MCF 10A (cell line): ENCODE measurements around the gene C9orf72. TPM values are rescaled to one million over a fixed set of nuclear protein-coding genes. Genes with fewer than 3 reads are reported as not detected.

Source experiments
- BruUV-seq: library from RNA; stranded (reverse); fragments of 400-500 nt; replicated peaks from 2 replicates; lab custom pipeline; 2021; lab: Mats Ljungman, UMichigan
- CTCF ChIA-PET: fragments of 300-600 bp; sonication (Branson Sonifier 250); formaldehyde crosslinking; extraction: SDS; loops from one replicate; lab custom pipeline; 2021; ENCODE audit warnings: antibody characterized with exemption, inconsistent platforms; lab: Yijun Ruan, JAX
- POLR2A ChIA-PET: fragments of 300-600, 350-650 bp; sonication (Branson Sonifier 250); formaldehyde crosslinking; extraction: SDS; loops from one replicate; lab custom pipeline; 2020; ENCODE audit warnings: antibody characterized with exemption, inconsistent platforms; lab: Yijun Ruan, JAX
- DNase-seq: peaks from one replicate; pipeline ENCODE4 v3.0.0-alpha.2; 2018; ENCODE audit not compliant: unreplicated experiment
- H3K27ac Mint-ChIP-seq: one replicate; pipeline ENCODE4 v1.8.0; 2022; ENCODE audit warnings: mild to moderate bottlenecking, low read depth, mixed read lengths; ENCODE audit not compliant: unreplicated experiment
- H3K27me3 Mint-ChIP-seq: one replicate; pipeline ENCODE4 v1.8.0; 2022; ENCODE audit warnings: mixed read lengths; ENCODE audit not compliant: insufficient read depth, unreplicated experiment
- H3K36me3 Mint-ChIP-seq: one replicate; pipeline ENCODE4 v1.8.0; 2022; ENCODE audit warnings: mild to moderate bottlenecking, moderate library complexity, mixed read lengths; ENCODE audit not compliant: insufficient read depth, unreplicated experiment
- H3K4me1 Mint-ChIP-seq: one replicate; pipeline ENCODE4 v1.8.0; 2022; ENCODE audit warnings: mixed read lengths; ENCODE audit not compliant: insufficient read depth, unreplicated experiment
- H3K4me3 Mint-ChIP-seq: one replicate; pipeline ENCODE4 v1.8.0; 2022; ENCODE audit warnings: mild to moderate bottlenecking, moderate library complexity, mixed read lengths; ENCODE audit not compliant: unreplicated experiment
- H3K9me3 Mint-ChIP-seq: one replicate; pipeline ENCODE4 v1.8.0; 2022; ENCODE audit warnings: mixed read lengths; ENCODE audit not compliant: unreplicated experiment
- intact Hi-C: fragments of 100-400 bp; cut with micrococcal nuclease; formaldehyde crosslinking; loops from 2 replicates; pipeline ENCODE4 v1.14.1; 2022
- total RNA-seq: library from RNA; stranded (reverse); gene quantifications from 2 replicates; pipeline ENCODE4 v1.2.3, GENCODE V29; 2022
- TF ChIP-seq, protein P1 (sequence below): fragments of 200-600 bp; IDR thresholded peaks from one replicate; pipeline ENCODE4 v1.8.0; 2022; ENCODE audit warnings: antibody characterized with exemption, mild to moderate bottlenecking; ENCODE audit not compliant: unreplicated experiment

The C9orf72 gene
- total RNA-seq, 1 experiment from 2014 or later = 10.0 TPM

DNA sequence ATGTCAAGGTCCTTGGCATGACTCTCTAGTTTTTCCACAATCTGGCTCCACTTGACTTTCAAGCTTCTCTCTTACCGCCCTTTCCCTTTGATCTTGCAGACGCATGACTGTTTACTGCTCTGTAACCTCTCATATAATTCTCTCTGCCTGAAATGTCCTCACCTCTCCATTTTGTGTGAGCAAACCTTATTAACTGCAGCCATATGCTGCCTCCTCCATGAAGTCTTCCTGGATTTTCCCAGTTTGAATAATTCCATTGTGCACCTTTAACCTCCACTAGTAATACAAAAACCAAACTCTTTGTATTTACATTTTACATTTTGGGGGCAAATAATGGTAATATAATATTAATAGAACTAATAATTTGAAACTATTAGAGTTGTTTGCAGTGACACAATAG lies 9.5 kb upstream of the C9orf72 start:
- peaks cover 7% of the 10 kb centered on the region for H3K9me3 Mint-ChIP-seq
- no TSS peak for BruUV-seq
- ChIA-PET POLR2A (interaction anchor here (1.2 kb wide), 1 partner anchor 9 kb away, joined by 7 read pairs; the partner anchor contains the start of gene C9orf72), CTCF (no interaction called here)
- H3K4me1 Mint-ChIP-seq = no peaks in the 10 kb centered on the region
- H3K27me3 Mint-ChIP-seq = peaks cover 28% of the 10 kb centered on the region
- H3K4me3 Mint-ChIP-seq = no peak overlapping the region
- intact Hi-C loops = no loop called here
- H3K36me3 Mint-ChIP-seq = no peaks in the 10 kb centered on the region
- H3K27ac Mint-ChIP-seq = no peak overlapping the region
- TF ChIP-seq, protein P1, sequence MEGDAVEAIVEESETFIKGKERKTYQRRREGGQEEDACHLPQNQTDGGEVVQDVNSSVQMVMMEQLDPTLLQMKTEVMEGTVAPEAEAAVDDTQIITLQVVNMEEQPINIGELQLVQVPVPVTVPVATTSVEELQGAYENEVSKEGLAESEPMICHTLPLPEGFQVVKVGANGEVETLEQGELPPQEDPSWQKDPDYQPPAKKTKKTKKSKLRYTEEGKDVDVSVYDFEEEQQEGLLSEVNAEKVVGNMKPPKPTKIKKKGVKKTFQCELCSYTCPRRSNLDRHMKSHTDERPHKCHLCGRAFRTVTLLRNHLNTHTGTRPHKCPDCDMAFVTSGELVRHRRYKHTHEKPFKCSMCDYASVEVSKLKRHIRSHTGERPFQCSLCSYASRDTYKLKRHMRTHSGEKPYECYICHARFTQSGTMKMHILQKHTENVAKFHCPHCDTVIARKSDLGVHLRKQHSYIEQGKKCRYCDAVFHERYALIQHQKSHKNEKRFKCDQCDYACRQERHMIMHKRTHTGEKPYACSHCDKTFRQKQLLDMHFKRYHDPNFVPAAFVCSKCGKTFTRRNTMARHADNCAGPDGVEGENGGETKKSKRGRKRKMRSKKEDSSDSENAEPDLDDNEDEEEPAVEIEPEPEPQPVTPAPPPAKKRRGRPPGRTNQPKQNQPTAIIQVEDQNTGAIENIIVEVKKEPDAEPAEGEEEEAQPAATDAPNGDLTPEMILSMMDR = no peak
- DNase-seq = no peak

DNA sequence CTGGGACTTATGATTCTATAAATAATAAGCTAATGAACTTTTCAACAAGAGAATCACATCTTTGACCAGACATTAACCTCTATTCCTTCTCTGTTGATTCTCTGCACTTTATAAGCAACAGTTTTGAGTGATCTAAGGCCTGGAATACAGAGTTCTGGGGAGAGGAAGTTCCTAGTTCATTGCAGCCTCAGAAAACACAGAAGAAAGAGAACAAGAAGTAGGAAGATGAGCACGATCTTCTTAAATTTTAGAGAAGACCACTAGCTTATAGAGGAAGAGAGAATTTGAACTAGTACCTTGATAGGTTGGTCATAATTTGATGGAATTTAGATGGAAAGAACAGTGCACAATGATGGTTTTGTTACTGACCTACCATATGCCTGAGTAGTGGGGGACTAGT lies 8.5 kb upstream of the C9orf72 start:
- DNase-seq = no peak
- peaks cover 8% of the 10 kb centered on the region for H3K9me3 Mint-ChIP-seq
- ChIA-PET CTCF (no interaction called here), POLR2A (interaction anchor here (1.2 kb wide), 1 partner anchor 8 kb away, joined by 7 read pairs; the partner anchor contains the start of gene C9orf72)
- no peak overlapping the region for H3K4me3 Mint-ChIP-seq
- peaks cover 23% of the 10 kb centered on the region for H3K27me3 Mint-ChIP-seq
- H3K27ac Mint-ChIP-seq = no peak overlapping the region
- H3K36me3 Mint-ChIP-seq = no peaks in the 10 kb centered on the region
- BruUV-seq = no TSS peak
- intact Hi-C loops = no loop called here
- H3K4me1 Mint-ChIP-seq = no peaks in the 10 kb centered on the region
- TF ChIP-seq, protein P1 = no peak

DNA sequence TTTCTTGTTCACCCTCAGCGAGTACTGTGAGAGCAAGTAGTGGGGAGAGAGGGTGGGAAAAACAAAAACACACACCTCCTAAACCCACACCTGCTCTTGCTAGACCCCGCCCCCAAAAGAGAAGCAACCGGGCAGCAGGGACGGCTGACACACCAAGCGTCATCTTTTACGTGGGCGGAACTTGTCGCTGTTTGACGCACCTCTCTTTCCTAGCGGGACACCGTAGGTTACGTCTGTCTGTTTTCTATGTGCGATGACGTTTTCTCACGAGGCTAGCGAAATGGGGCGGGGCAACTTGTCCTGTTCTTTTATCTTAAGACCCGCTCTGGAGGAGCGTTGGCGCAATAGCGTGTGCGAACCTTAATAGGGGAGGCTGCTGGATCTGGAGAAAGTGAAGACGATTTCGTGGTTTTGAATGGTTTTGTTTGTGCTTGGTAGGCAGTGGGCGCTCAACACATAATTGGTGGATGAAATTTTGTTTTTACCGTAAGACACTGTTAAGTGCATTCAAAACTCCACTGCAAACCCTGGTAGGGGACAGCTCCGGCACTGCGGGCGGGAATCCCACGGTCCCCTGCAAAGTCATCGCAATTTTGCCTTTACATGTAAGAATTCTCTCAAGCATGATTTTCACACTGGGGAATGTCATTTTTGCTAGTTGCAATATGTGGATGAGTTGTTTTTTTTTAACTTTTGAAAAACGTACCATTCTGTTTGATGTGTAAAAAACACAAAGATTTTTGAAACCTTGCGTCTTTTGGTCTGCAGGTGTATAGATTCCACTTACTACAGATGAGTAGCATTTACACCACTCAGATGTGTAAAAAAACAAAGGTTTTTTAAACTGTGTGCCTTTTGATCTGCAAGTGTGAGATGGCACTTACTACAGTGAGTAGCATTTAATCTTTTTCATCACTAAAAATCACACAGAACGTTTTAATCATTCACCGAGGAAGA lies 631 bp upstream of the C9orf72 start:
- ChIA-PET POLR2A (interaction anchor here (0.7 to 2.3 kb wide), 14 partner anchors 8 to 240 kb away, joined by 3 to 9 read pairs (median 4); no protein-coding TSS in a partner anchor), CTCF (interaction anchor here (0.6 to 0.7 kb wide), 5 partner anchors 26 to 1981 kb away, joined by 3 read pairs; no protein-coding TSS in a partner anchor)
- Mint-ChIP-seq H3K9me3 (peaks cover 8% of the 10 kb centered on the region), H3K4me3 (peak overlapping the region; percentile 83), H3K27me3 (no peaks in the 10 kb centered on the region), H3K36me3 (no peaks in the 10 kb centered on the region), H3K4me1 (peaks cover 11% of the 10 kb centered on the region), H3K27ac (peak overlapping the region; percentile 100)
- TF ChIP-seq, protein P1 = no peak
- intact Hi-C loops = loop anchor here (10.0 kb wide), 1 partner anchor 501 kb away; no protein-coding TSS in a partner anchor
- DNase-seq = peak; percentile 100
- BruUV-seq = TSS peak; percentile 95

DNA sequence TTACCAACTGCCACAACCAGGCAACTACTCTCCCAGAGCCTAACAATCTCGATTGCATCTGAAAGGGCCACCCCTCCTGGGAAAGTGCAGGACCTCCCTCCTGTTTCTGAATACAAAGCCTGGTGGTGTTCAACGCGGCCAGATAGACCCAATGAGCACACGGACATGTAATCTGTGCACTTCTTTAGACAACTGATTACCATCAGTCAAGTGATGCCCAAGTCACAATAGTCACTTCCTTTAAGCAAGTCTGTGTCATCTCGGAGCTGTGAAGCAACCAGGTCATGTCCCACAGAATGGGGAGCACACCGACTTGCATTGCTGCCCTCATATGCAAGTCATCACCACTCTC lies 739 bp downstream of the C9orf72 start:
- peak; percentile 54 for DNase-seq
- Mint-ChIP-seq H3K4me1 (peaks cover 14% of the 10 kb centered on the region), H3K9me3 (no peaks in the 10 kb centered on the region), H3K27me3 (no peaks in the 10 kb centered on the region), H3K27ac (peak overlapping the region; percentile 100), H3K36me3 (no peaks in the 10 kb centered on the region), H3K4me3 (peak overlapping the region; percentile 83)
- TF ChIP-seq, protein P1 = no peak
- intact Hi-C loops = loop anchor here (10.0 kb wide), 1 partner anchor 502 kb away; no protein-coding TSS in a partner anchor
- ChIA-PET CTCF (no interaction called here), POLR2A (interaction anchor here (0.6 to 2.3 kb wide), 7 partner anchors 9 to 1531 kb away, joined by 3 to 9 read pairs (median 4); no protein-coding TSS in a partner anchor)
- TSS peak; percentile 67 for BruUV-seq
